ENCODE data around the gene BCR.

GRCh38 chr22:23192558-23192957 is 12.2 kb downstream of the BCR start:
- TF ChIP-seq CTCF (optimal IDR thresholded peaks at IDR 0.05 in 1 of 3, IDR thresholded peaks at IDR 0.05 in 1 of 3, conservative IDR thresholded peaks at IDR 0.05 in 1 of 3; ENCODE audit: extremely low read depth in 1 of 3, insufficient read depth in 2 of 3, low read length in 3 of 3) (no peak), EZH2 (IDR thresholded peaks at IDR 0.05; ENCODE audit: low read length) (no peak)
